Measurements from ENCODE around the gene TRMT11. TPM values are rescaled to one million over a fixed set of nuclear protein-coding genes. Genes with fewer than 3 reads are reported as not detected.

TRMT11 gene
- total RNA-seq, 1 donor from 2014 or later = 105 TPM

DNA sequence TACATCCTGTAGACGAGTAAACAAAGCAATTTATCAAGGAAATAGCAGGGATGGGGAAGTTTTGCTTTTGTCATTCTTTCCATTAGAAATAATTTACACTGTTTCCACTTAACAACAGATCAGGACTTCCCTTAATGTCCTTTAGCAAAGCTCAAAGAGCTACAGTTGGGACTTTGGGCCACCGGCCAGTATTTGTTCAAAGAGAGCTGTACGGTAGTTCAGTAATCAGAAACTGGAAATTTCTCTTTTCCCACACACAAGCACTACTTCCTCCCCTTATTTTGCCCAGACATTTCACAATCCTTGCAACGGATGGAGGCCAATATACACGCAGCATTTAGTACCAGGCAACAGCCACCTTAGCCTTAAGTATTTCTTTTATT is 41.9 kb upstream of the TRMT11 start:
- no peak overlapping the region for H3K27ac ChIP-seq
- H2AFZ ChIP-seq (replicated peaks) = no peak overlapping the region
- no peak overlapping the region for H3K4me3 Mint-ChIP-seq

DNA sequence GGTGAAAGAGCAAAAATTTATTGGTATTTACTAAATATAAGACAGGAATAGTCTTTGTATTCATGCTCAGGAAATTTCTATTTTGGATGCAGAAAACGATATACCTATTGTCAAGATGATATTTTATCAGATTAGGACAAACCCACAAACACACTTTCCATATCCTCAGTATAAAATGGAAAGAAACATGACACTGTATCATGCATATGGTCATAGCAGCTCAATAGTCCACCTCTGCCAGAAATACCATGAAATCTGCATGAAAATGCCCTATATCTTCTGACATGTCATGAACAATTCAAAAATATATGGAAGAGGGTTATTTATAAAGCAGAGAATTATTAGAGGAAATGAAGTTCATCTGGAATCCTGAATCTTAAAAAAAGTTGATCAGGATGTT is 41.4 kb upstream of the TRMT11 start:
- no peak overlapping the region for H3K27ac Mint-ChIP-seq
- Histone ChIP-seq H3F3A (ENCODE audit: low read depth) (no peaks in the 10 kb centered on the region), H3K27me3 (no peaks in the 10 kb centered on the region), H3K79me2 (ENCODE audit: low read depth) (no peaks in the 10 kb centered on the region), H3K36me3 (no peaks in the 10 kb centered on the region), H3K27ac (no peak overlapping the region), H2AFZ (replicated peaks) (no peak overlapping the region), H4K20me1 (ENCODE audit: low read depth) (no peaks in the 10 kb centered on the region), H3K4me1 (peaks cover 4% of the 10 kb centered on the region), H3K4me3 (no peak overlapping the region), H3K9ac (no peak overlapping the region), H3K9me3 (ENCODE audit: low read depth) (no peaks in the 10 kb centered on the region), H3K4me2 (no peak overlapping the region)
- H3K27me3 Mint-ChIP-seq (ENCODE audit: insufficient read depth, low read depth) = no peaks in the 10 kb centered on the region
- DNase-seq (ENCODE audit: low spot score) = no peak
- TF ChIP-seq EZH2 (IDR thresholded peaks at IDR 0.05) (no peak), EZH2phosphoT487 (IDR thresholded peaks at IDR 0.05) (no peak)
- TF ChIP-seq, protein P1, sequence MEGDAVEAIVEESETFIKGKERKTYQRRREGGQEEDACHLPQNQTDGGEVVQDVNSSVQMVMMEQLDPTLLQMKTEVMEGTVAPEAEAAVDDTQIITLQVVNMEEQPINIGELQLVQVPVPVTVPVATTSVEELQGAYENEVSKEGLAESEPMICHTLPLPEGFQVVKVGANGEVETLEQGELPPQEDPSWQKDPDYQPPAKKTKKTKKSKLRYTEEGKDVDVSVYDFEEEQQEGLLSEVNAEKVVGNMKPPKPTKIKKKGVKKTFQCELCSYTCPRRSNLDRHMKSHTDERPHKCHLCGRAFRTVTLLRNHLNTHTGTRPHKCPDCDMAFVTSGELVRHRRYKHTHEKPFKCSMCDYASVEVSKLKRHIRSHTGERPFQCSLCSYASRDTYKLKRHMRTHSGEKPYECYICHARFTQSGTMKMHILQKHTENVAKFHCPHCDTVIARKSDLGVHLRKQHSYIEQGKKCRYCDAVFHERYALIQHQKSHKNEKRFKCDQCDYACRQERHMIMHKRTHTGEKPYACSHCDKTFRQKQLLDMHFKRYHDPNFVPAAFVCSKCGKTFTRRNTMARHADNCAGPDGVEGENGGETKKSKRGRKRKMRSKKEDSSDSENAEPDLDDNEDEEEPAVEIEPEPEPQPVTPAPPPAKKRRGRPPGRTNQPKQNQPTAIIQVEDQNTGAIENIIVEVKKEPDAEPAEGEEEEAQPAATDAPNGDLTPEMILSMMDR (IDR thresholded peaks at IDR 0.05) = no peak
- no peak overlapping the region for H3K4me3 Mint-ChIP-seq
- no peaks in the 10 kb centered on the region for H3K36me3 Mint-ChIP-seq
- H3K9me3 Mint-ChIP-seq = no peaks in the 10 kb centered on the region
- no peaks in the 10 kb centered on the region for H3K4me1 Mint-ChIP-seq

More for the DNA sequence above, 41.9 kb upstream of the TRMT11 start:
- Histone ChIP-seq H3K27me3 (no peaks in the 10 kb centered on the region), H3F3A (ENCODE audit: low read depth) (no peaks in the 10 kb centered on the region), H3K79me2 (ENCODE audit: low read depth) (no peaks in the 10 kb centered on the region), H3K9me3 (ENCODE audit: low read depth) (no peaks in the 10 kb centered on the region), H3K4me2 (no peak overlapping the region), H3K36me3 (no peaks in the 10 kb centered on the region), H4K20me1 (ENCODE audit: low read depth) (no peaks in the 10 kb centered on the region), H3K4me1 (peaks cover 4% of the 10 kb centered on the region), H3K9ac (no peak overlapping the region), H3K4me3 (no peak overlapping the region)
- H3K36me3 Mint-ChIP-seq = no peaks in the 10 kb centered on the region
- TF ChIP-seq EZH2phosphoT487 (IDR thresholded peaks at IDR 0.05) = no peak
- TF ChIP-seq, protein P1 (IDR thresholded peaks at IDR 0.05) = no peak
- TF ChIP-seq EZH2 (IDR thresholded peaks at IDR 0.05) = no peak
- DNase-seq (ENCODE audit: low spot score) = no peak
- H3K4me1 Mint-ChIP-seq = no peaks in the 10 kb centered on the region
- no peak overlapping the region for H3K27ac Mint-ChIP-seq
- no peaks in the 10 kb centered on the region for H3K9me3 Mint-ChIP-seq
- no peaks in the 10 kb centered on the region for H3K27me3 Mint-ChIP-seq (ENCODE audit: insufficient read depth, low read depth)

DNA sequence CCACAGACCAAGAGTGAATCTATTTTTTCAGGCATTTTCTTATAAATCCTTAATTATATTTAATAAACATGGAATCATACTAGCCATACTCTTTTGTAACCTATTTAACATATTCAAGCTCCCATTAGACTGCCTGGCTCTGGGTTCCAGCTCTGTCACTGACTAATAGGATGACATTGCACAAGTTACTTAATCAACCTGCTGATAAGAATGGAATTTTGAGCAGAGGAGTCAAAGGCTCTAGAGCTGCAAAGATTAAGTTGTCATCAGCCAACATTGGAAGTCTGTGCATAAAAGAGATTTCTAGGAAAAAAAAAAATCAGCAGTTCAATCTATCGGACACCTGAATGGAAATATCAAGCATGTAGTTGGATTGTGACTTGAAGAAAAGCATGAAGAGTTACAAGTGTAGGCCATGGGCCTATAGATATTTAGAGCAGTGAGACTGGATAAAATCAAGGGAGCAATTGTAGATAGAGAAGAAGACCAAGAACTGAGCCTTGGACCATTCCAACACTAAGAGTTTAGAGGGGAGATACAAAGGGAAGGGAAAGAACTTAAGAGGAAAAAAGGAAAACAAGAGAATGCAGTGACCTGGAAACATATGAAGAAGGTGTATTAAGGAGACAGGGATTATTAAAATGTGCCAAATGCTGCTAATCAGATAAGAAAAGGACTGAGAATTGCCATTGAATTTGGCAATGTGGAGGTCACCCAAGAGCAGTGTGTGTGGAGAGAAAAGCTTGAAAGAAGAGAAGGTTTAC is 40.8 kb upstream of the TRMT11 start:
- H3K4me2 ChIP-seq = no peak overlapping the region
- no peaks in the 10 kb centered on the region for H3K79me2 ChIP-seq (ENCODE audit: low read depth)
- Mint-ChIP-seq H3K4me3 (no peak overlapping the region), H3K9me3 (no peaks in the 10 kb centered on the region), H3K27me3 (ENCODE audit: insufficient read depth, low read depth) (no peaks in the 10 kb centered on the region), H3K4me1 (no peaks in the 10 kb centered on the region), H3K27ac (no peak overlapping the region), H3K36me3 (no peaks in the 10 kb centered on the region)
- no peak for DNase-seq (ENCODE audit: low spot score)
- no peak for TF ChIP-seq EZH2 (IDR thresholded peaks at IDR 0.05)
- no peak for TF ChIP-seq EZH2phosphoT487 (IDR thresholded peaks at IDR 0.05)
- TF ChIP-seq, protein P1 (IDR thresholded peaks at IDR 0.05) = no peak
- no peaks in the 10 kb centered on the region for H4K20me1 ChIP-seq (ENCODE audit: low read depth)
- no peaks in the 10 kb centered on the region for H3K9me3 ChIP-seq (ENCODE audit: low read depth)
- no peaks in the 10 kb centered on the region for H3K36me3 ChIP-seq
- no peak overlapping the region for H3K9ac ChIP-seq
- H3K27me3 ChIP-seq = no peaks in the 10 kb centered on the region
- H2AFZ ChIP-seq (replicated peaks) = no peak overlapping the region
- no peaks in the 10 kb centered on the region for H3F3A ChIP-seq (ENCODE audit: low read depth)
- H3K27ac ChIP-seq = no peak overlapping the region
- peaks cover under 1% of the 10 kb centered on the region for H3K4me1 ChIP-seq
- no peak overlapping the region for H3K4me3 ChIP-seq
